GM13976 (cell line): Measurements from ENCODE around the gene ZCWPW1.

Experiments used
- DNase-seq: peaks from one replicate; pipeline ENCODE4 v3.0.0; 2012; ENCODE audit warnings: low spot score
- CTCF ChIP-seq: IDR thresholded peaks from 2 replicates; pipeline ENCODE4 v1.5.1; 2012; ENCODE audit warnings: borderline replicate concordance, mild to moderate bottlenecking; ENCODE audit not compliant: insufficient read depth; ENCODE audit errors: extremely low read depth, missing control alignments, control extremely low read depth
- in situ Hi-C: fragments of 300-500 bp; cut with MboI; formaldehyde crosslinking; loops from one replicate; pipeline ENCODE4 v1.12.0; 2022; ENCODE audit warnings: low sequenced_read_pairs, mixed read lengths, inconsistent platforms; ENCODE audit not compliant: unreplicated experiment

ZCWPW1 gene

GRCh38 chr7:100415448-100415847 lies 13.1 kb downstream of the ZCWPW1 start:
- TF ChIP-seq CTCF: no peak
- no peak for DNase-seq
- in situ Hi-C loops: no loop called here

GRCh38 chr7:100413889-100414288 lies 14.6 kb downstream of the ZCWPW1 start:
- no peak for DNase-seq
- in situ Hi-C loops: no loop called here
- TF ChIP-seq CTCF: no peak

GRCh38 chr7:100413346-100413745 lies 15.2 kb downstream of the ZCWPW1 start:
- TF ChIP-seq CTCF: no peak
- in situ Hi-C loops: no loop called here
- DNase-seq: no peak

GRCh38 chr7:100411101-100411500 lies 17.4 kb downstream of the ZCWPW1 start:
- no peak for TF ChIP-seq CTCF
- DNase-seq: no peak
- in situ Hi-C loops: no loop called here

- in situ Hi-C loops: loop anchor here (10.0 kb wide), 1 partner anchor 273 kb away; no protein-coding TSS in a partner anchor
- peak; percentile 72 for DNase-seq
- peak; percentile 64 for TF ChIP-seq CTCF
These were observed 21.0 kb downstream of the ZCWPW1 start for GRCh38 chr7:100407285-100408180.

- TF ChIP-seq CTCF: no peak
- in situ Hi-C loops: loop anchor here (10.0 kb wide), 1 partner anchor 272 kb away; no protein-coding TSS in a partner anchor
- no peak for DNase-seq
These were observed 21.7 kb downstream of the ZCWPW1 start for GRCh38 chr7:100406767-100407166.
